ENCODE results near the gene PM20D1.
"Not testable (repeated sequence)": the region's sequence is repeated elsewhere in the genome, so short reads cannot be mapped to it uniquely, and the experiment has no call there.

PM20D1 gene, protein sequence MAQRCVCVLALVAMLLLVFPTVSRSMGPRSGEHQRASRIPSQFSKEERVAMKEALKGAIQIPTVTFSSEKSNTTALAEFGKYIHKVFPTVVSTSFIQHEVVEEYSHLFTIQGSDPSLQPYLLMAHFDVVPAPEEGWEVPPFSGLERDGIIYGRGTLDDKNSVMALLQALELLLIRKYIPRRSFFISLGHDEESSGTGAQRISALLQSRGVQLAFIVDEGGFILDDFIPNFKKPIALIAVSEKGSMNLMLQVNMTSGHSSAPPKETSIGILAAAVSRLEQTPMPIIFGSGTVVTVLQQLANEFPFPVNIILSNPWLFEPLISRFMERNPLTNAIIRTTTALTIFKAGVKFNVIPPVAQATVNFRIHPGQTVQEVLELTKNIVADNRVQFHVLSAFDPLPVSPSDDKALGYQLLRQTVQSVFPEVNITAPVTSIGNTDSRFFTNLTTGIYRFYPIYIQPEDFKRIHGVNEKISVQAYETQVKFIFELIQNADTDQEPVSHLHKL

GRCh38 chr1:205849619-205850355, at the start of gene PM20D1:
Gene PM20D1, minus strand, starts transcription at chr1:205850132. Its CDS starts 60 bp downstream, at chr1:205850072.
- DNase-seq (ENCODE audit: low spot score): peak; percentile 90

DNA sequence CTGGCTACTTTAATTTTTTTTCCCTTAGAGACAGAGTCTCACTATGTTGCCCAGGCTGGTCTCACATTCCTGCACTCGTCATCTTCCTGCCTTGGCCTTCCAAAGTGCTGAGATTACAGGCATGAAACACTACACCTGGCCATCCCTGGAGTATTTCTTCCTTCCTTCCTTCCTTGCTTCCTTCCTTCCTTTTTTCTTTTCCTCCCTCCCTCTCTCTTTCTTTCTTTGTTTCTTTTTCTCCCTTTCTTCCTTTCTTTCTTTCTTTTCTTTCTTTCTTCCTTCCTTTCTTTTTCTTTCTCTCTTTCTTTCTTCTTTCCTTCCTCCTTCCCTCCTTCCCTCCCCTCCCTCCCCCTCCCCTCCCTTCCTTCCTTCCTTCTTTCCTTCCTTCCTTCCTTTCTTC, 46.4 kb upstream of the PM20D1 start:
- no peak for DNase-seq (ENCODE audit: low spot score)

- not testable (repeated sequence) for DNase-seq (ENCODE audit: low spot score)
Measured at GRCh38 chr1:205894119-205894518, 44.2 kb upstream of the PM20D1 start.

DNA sequence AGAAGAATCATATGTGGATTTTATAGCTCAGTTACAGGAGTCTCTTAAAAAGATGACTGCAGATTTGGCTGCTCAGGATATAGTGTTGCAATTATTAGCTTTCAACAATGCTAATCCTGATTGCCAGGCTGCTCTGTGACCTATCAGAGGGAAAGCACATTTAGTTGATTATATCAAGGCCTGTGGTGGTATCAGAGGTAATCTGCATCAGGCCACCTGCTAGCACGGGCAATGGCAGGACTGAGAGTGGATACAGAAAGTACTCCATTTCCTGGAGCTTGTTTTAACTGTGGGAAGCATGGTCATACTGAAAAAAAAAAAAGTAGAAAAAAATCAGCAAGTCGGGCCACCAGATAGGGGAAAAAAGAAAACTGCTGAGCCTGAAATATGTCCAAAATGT, 42.2 kb upstream of the PM20D1 start:
- DNase-seq (ENCODE audit: low spot score): not testable (repeated sequence)

DNA sequence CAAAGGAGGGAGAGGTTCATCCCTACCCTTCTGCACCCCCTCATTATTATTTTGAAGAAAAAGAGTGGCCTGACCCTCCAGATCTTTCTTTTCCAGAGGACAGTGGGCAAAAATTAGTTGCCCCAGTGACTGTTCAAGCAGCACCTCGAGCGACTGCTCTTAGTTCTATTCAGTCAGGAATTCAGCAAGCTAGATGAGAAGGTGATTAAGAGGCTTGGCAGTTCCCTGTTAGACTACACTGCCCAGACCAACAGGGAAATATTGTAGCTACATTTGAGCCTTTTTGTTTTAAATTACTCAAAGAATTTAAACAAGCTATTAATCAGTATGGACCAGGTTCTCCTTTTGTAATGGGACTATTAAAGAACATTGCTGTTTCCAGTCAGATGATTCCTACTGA, 41.5 kb upstream of the PM20D1 start:
- DNase-seq (ENCODE audit: low spot score): not testable (repeated sequence)

DNA sequence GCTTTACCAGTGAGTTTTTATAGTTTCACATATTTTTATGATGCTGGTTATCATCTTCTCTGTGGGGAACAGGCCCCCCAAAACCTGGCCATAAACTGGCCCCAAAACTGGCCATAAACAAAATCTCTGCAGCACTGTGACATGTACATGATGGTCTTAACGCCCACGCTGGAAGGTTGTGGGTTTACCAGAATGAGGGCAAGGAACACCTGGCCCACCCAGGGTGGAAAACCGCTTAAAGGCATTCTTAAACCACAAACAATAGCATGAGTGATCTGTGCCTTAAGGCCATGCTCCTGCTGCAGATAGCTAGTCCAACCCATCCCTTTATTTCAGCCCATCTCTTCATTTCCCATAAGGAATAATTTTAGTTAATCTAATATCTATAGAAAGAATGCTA, 40.7 kb upstream of the PM20D1 start:
- DNase-seq (ENCODE audit: low spot score): not testable (repeated sequence)

DNA sequence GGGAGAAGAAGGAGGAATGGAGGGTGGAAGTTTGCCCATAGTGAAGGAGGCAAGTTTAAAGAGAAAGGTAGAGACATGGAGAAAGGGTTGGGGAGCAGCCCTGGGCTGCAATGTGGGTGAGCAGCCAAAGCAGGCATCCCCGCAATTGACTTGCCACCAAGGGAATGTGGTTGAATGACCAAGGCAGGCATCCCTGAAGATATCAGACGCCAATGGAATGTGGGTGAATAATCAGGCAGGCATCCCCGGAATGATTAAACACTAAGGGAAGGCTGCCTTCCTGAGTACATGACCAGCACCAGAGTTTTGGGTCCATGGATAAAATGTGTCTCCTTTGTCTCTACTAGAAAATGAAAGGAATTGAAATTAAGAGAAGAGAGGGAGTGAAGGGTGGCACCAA, 39.8 kb upstream of the PM20D1 start:
- DNase-seq (ENCODE audit: low spot score): not testable (repeated sequence)

GRCh38 chr1:205889006-205889405, 39.1 kb upstream of the PM20D1 start:
- not testable (repeated sequence) for DNase-seq (ENCODE audit: low spot score)

GRCh38 chr1:205883792-205884191, 33.9 kb upstream of the PM20D1 start:
- no peak for DNase-seq (ENCODE audit: low spot score)

GRCh38 chr1:205880923-205881322, 31.0 kb upstream of the PM20D1 start:
- DNase-seq (ENCODE audit: low spot score): no peak

DNA sequence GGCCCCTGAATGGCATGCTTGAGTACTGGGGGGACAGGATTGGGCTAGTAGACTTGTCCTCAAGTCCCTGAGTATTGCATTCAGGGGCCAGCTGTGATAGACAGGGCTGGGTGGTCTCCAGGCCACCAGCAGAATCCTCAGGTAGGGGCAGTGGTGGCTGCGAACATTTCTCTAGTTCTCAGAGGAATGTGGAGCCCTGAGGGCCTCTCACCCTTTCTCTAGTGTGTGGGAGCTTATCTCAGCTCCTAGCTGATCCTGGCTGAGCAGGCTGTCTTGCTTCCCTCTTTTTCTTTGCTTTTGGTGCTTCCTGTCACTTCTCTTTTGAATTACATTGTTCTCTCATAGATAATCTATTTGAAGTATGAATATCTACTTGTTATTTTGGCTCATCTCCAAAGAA, 30.0 kb upstream of the PM20D1 start:
- DNase-seq (ENCODE audit: low spot score): no peak

- no peak for DNase-seq (ENCODE audit: low spot score)
Measured at GRCh38 chr1:205878026-205878425, 28.1 kb upstream of the PM20D1 start.

DNA sequence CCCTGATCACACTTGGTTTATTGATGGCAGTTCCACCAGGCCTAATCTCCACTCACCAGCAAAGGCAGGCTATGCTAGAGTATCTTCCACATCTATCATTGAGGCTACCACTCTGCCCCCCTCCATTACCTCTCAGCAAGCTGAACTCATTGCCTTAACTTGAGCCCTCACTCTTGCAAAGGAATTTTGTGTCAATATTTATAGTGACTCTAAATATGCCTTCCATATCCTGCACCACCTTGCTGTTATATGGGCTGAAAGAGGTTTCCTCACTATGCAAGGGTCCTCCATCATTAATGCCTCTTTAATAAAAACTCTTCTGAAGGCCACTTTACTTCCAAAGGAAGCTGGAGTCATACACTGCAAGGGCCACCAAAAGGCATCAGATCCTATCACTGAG, 23.2 kb upstream of the PM20D1 start:
- not testable (repeated sequence) for DNase-seq (ENCODE audit: low spot score)

GRCh38 chr1:205870236-205870635, 20.3 kb upstream of the PM20D1 start:
- DNase-seq (ENCODE audit: low spot score): no peak

- DNase-seq (ENCODE audit: low spot score): no peak
Measured at GRCh38 chr1:205861540-205861939, 11.6 kb upstream of the PM20D1 start.

- DNase-seq (ENCODE audit: low spot score): no peak
Measured at GRCh38 chr1:205858141-205858961, 8.4 kb upstream of the PM20D1 start.

DNA sequence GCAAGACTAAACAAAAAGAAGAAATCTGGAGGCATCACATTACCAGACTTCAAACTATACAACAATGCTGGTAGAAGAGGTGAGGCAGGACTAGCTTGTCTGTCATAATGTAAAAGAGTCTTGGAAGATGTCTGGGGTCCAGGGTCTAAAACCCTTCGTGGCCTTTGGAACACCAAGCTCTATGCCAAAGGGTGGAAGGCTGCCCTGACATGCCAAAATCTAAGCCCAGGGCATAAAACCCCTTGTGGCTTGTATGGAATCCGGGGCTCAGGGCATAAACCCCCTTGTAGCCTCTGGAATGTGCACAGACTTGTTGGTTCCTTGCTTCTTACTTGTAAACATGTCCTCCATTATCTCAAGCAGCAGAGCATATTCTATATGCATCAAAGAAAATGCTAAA, 7.6 kb upstream of the PM20D1 start:
- not testable (repeated sequence) for DNase-seq (ENCODE audit: low spot score)

- DNase-seq (ENCODE audit: low spot score): no peak
Measured at GRCh38 chr1:205856433-205856832, 6.5 kb upstream of the PM20D1 start.

DNA sequence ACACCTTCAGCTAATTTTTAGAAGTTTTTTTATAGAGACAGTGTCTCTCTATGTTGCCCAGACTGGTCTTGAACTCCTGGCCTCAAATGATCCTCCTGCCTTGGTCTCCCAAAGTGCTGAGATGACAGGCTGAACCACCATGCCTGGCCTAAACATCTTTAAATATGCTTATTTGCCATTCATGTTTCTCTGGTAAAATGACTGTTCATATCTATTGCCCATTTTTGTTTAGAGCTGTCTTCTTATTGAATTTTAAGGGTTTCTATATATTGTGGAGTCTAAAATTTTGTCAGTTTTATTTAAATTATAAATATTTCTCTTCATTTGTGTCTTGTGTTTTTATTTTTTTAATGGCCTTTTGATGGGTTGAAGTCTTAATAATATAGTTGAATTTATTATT, 3.0 kb upstream of the PM20D1 start:
- no peak for DNase-seq (ENCODE audit: low spot score)

GRCh38 chr1:205851993-205852392, 2.1 kb upstream of the PM20D1 start:
- no peak for DNase-seq (ENCODE audit: low spot score)

DNA sequence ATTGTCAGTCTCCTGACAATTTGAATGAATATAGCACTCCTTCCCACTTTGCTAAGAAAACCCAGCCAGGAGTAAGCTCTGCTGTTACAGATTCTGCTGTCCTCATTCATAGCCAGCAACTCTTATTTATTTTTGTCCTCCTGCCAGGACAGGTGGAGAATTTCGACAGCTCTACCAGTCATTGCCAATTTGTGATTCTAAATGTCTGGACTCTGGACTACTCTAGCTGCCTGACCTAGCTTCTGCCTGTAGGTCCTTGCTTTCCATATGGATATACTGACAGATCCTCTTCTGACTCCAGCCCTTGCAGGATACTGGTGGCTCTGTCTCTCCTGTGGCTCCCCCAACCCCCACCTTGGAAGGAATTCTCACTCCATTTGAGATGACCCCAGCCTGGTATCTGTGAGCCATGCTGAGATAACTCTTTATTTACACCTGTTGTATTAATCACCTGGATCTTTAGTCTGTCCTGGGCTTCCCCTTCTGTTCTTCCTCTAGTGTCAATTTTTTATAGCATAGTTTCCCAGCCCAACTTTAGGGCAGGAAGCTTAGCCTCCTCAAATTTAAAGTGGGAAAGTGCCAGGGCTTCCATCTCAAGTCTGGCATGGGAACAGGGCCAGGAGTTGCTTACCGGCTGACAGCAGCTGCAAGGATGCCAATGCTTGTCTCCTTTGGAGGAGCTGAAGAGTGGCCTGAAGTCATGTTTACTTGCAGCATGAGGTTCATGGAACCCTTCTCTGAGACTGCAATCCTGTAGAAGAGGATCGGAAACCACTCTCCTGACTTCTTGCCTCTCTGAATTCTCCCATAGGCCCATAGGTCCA, 6.7 kb downstream of the PM20D1 start:
- DNase-seq (ENCODE audit: low spot score): peak; percentile 33
